Measurements from ENCODE around the gene PLAU. TPM values are rescaled to one million over a fixed set of nuclear protein-coding genes. Genes with fewer than 3 reads are reported as not detected.
A peak's percentile ranks its signal among the peaks of the same experiment; 100 is the strongest.

PLAU gene
- total and polyA plus RNA-seq, 9 of the 15 experiments (the other 6 are each of a cell fraction or from before 2014, with no cell fraction given), result 2.1 to 16.9 (median 3.3) TPM

DNA sequence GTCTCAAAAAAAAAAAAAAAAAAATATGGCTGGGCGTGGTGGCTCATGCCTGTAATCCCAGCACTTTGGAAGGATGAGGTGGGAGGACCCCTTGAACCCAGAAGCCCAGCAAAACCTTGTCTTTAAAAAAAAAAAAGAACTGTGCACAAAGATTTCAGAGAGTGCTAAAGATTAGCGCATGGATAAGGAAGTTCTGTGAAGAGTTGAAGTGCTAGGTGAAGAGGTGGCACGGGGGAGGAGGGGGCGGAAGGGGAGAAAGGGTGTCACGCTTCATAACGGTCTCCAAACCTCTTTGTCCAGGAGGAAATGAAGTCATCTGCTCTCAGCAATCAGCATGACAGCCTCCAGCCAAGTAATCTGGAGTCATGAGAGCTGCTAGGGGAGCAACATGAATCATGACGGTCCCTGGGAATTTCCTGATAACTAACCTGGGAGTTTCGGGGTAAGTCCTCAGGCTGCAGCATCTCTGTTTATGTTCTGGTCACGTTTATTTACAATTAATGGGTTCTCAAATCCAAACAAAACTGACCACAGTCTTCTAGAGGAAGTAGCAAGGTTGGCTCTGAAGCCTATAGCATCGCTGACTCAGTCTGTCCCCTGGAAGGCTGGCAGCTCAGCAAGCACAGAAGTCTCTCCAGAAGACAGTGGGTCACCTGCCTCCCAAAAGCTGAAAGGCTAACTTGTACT is 1.9 kb upstream of the PLAU start (continued):
- TF ChIP-seq ZNF280A (IDR thresholded peaks at IDR 0.05; ENCODE audit: low read depth, partially characterized antibody) (peak; percentile 16), ZKSCAN8 (CRISPR knock-in tag; IDR thresholded peaks at IDR 0.05) (peak; percentile 54), E2F6 (IDR thresholded peaks at IDR 0.05; ENCODE audit: borderline replicate concordance in 1 of 2, extremely low read depth in 1 of 2, insufficient read depth in 1 of 2, insufficient read length in 1 of 2, low read depth in 1 of 2, low read length in 1 of 2, poor library complexity in 1 of 2, severe bottlenecking in 1 of 2) (peak in 1 of 2 experiments; percentile 57), ZFX (CRISPR knock-in tag; IDR thresholded peaks at IDR 0.05) (no peak), PHF21A (IDR thresholded peaks at IDR 0.05; ENCODE audit: borderline replicate concordance, low read depth) (0 out of 2 replicates have a peak, but pooled peaks have one; percentile 7), GATAD2A (IDR thresholded peaks at IDR 0.05) (peak; percentile 81), ATF1 (CRISPR knock-in tag; IDR thresholded peaks at IDR 0.05) (no peak), ATF1 (tag; IDR thresholded peaks at IDR 0.05) (peak; percentile 60), ZSCAN29 (IDR thresholded peaks at IDR 0.05) (no peak), FOSL1 (tag; conservative IDR thresholded peaks at IDR 0.05) (peak; percentile 86), ZNF780A (CRISPR knock-in tag; IDR thresholded peaks at IDR 0.05) (no peak), XRCC5 (IDR thresholded peaks at IDR 0.05; ENCODE audit: low read depth, low read length) (no peak), STAT5B (CRISPR knock-in tag; IDR thresholded peaks at IDR 0.05) (no peak), ATF7 (IDR thresholded peaks at IDR 0.05) (peak; percentile 94), ZNF316 (IDR thresholded peaks at IDR 0.05) (peak; percentile 93), ZNF143 (CRISPR knock-in tag; IDR thresholded peaks at IDR 0.05) (peak; percentile 42; the same call in 1 of the 2 replicates), PHTF2 (CRISPR knock-in tag; IDR thresholded peaks at IDR 0.05) (no peak), ZNF551 (CRISPR knock-in tag; IDR thresholded peaks at IDR 0.05) (no peak), CBX3 (IDR thresholded peaks at IDR 0.05; ENCODE audit: borderline replicate concordance in 1 of 2, low read length in 2 of 2) (peak in 1 of 2 experiments; percentile 96; a peak in 2 of 3 replicates)
- TF ChIP-seq, protein P1, sequence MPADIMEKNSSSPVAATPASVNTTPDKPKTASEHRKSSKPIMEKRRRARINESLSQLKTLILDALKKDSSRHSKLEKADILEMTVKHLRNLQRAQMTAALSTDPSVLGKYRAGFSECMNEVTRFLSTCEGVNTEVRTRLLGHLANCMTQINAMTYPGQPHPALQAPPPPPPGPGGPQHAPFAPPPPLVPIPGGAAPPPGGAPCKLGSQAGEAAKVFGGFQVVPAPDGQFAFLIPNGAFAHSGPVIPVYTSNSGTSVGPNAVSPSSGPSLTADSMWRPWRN (IDR thresholded peaks at IDR 0.05; ENCODE audit: low read depth), result peak; percentile 66
- TF ChIP-seq, protein P2, sequence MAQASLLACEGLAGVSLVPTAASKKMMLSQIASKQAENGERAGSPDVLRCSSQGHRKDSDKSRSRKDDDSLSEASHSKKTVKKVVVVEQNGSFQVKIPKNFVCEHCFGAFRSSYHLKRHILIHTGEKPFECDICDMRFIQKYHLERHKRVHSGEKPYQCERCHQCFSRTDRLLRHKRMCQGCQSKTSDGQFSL (CRISPR knock-in tag; IDR thresholded peaks at IDR 0.05), result no peak
- TF ChIP-seq, protein P2 (tag; IDR thresholded peaks at IDR 0.05), result no peak
- TF ChIP-seq, protein P3, sequence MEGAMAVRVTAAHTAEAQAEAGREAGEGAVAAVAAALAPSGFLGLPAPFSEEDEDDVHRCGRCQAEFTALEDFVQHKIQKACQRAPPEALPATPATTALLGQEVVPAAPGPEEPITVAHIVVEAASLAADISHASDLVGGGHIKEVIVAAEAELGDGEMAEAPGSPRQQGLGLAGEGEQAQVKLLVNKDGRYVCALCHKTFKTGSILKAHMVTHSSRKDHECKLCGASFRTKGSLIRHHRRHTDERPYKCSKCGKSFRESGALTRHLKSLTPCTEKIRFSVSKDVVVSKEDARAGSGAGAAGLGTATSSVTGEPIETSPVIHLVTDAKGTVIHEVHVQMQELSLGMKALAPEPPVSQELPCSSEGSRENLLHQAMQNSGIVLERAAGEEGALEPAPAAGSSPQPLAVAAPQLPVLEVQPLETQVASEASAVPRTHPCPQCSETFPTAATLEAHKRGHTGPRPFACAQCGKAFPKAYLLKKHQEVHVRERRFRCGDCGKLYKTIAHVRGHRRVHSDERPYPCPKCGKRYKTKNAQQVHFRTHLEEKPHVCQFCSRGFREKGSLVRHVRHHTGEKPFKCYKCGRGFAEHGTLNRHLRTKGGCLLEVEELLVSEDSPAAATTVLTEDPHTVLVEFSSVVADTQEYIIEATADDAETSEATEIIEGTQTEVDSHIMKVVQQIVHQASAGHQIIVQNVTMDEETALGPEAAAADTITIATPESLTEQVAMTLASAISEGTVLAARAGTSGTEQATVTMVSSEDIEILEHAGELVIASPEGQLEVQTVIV (CRISPR knock-in tag; IDR thresholded peaks at IDR 0.05; ENCODE audit: borderline replicate concordance), result no peak

All from K562 (cell line).